Measurements from ENCODE around the gene PABPC1L. TPM values are rescaled to one million over a fixed set of nuclear protein-coding genes. Genes with fewer than 3 reads are reported as not detected.

PABPC1L gene
- total and polyA plus RNA-seq, 8 donors, result 18.7 to 156 (median 28.1) TPM

GRCh38 chr20:44921447-44921846, 11.6 kb downstream of the PABPC1L start:
- Histone ChIP-seq H3K9me3 (no peaks in the 10 kb centered on the region), H3K27ac (no peak overlapping the region), H3K4me3 (no peak overlapping the region), H3K4me1 (no peaks in the 10 kb centered on the region), H3K27me3 (no peaks in the 10 kb centered on the region), H3K36me3 (no peaks in the 10 kb centered on the region)
- TF ChIP-seq CTCF (IDR thresholded peaks at IDR 0.05), result no peak
- ATAC-seq (no peak), FAIRE-seq (no peak), DNase-seq (no peak)
- intact Hi-C loops (cut with DNase I), result no loop called here
- WGBS, 2 donors, result 96 to 97% methylated on average over 14 of the region's 14 CpGs

- intact Hi-C loops (cut with DNase I), result no loop called here
- FAIRE-seq, result no peak
- ATAC-seq, result no peak
These were observed 14.7 kb downstream of the PABPC1L start for GRCh38 chr20:44924541-44924940.

GRCh38 chr20:44928595-44928994, 18.7 kb downstream of the PABPC1L start:
- Histone ChIP-seq H3K27me3 (no peaks in the 10 kb centered on the region), H3K36me3 (peaks cover 0 to 7% (median 0%) of the 10 kb centered on the region in 3 donors), H3K4me1 (no peaks in the 10 kb centered on the region), H3K9me3 (no peaks in the 10 kb centered on the region), H3K27ac (no peak overlapping the region), H3K4me3 (no peak overlapping the region)
- ATAC-seq (no peak), DNase-seq (no peak), FAIRE-seq (no peak)
- TF ChIP-seq CTCF (IDR thresholded peaks at IDR 0.05), result no peak
- intact Hi-C loops (cut with DNase I), result no loop called here
- 79 to 81% methylated on average over 3 of the region's 3 CpGs for WGBS, 2 donors

More at GRCh38 chr20:44924541-44924940, 14.7 kb downstream of the PABPC1L start:
- DNase-seq, result no peak
- Histone ChIP-seq H3K9me3 (no peaks in the 10 kb centered on the region), H3K4me1 (no peaks in the 10 kb centered on the region), H3K4me3 (no peak overlapping the region), H3K27me3 (no peaks in the 10 kb centered on the region), H3K27ac (no peak overlapping the region), H3K36me3 (no peaks in the 10 kb centered on the region)
- TF ChIP-seq CTCF (IDR thresholded peaks at IDR 0.05), result no peak
- WGBS, 2 donors, result 83 to 88% methylated on average over 4 of the region's 4 CpGs

- FAIRE-seq (no peak), ATAC-seq (no peak), DNase-seq (no peak)
- TF ChIP-seq CTCF (IDR thresholded peaks at IDR 0.05), result no peak
- WGBS, 2 donors, result 93% methylated on average over 17 to 18 of the region's 18 CpGs
- Histone ChIP-seq H3K36me3 (peaks cover 0 to 7% (median 0%) of the 10 kb centered on the region in 3 donors), H3K27ac (no peak overlapping the region), H3K4me1 (no peaks in the 10 kb centered on the region), H3K9me3 (no peaks in the 10 kb centered on the region), H3K4me3 (no peak overlapping the region), H3K27me3 (no peaks in the 10 kb centered on the region)
- intact Hi-C loops (cut with DNase I), result no loop called here
These were observed 20.8 kb downstream of the PABPC1L start for GRCh38 chr20:44930517-44931168.

- WGBS, 2 donors, result 86 to 87% methylated on average over 3 of the region's 3 CpGs
- no peak for TF ChIP-seq CTCF (IDR thresholded peaks at IDR 0.05)
- no peak for ATAC-seq
- no peak overlapping the region for H3K27ac ChIP-seq
- DNase-seq, result no peak
- FAIRE-seq, result no peak
- H3K4me3 ChIP-seq, result no peak overlapping the region
- peaks cover 0 to 7% (median 0%) of the 10 kb centered on the region in 3 donors for H3K36me3 ChIP-seq
- no peaks in the 10 kb centered on the region for H3K4me1 ChIP-seq
- H3K27me3 ChIP-seq, result no peaks in the 10 kb centered on the region
- no peaks in the 10 kb centered on the region for H3K9me3 ChIP-seq
- intact Hi-C loops (cut with DNase I), result no loop called here
These were observed 22.1 kb downstream of the PABPC1L start for GRCh38 chr20:44931911-44932310.

Data from pancreas (tissue), 10 donors.